Liver (tissue), 9 donors: ENCODE measurements around the gene FBLN1. TPM values are rescaled to one million over a fixed set of nuclear protein-coding genes. Genes with fewer than 3 reads are reported as not detected.

Source experiments
- DNase-seq: peaks from one replicate; pipeline ENCODE4 v3.0.0-alpha.2; 2017; ENCODE audit warnings: low spot score
- H3K27ac ChIP-seq, 2 donors: one replicate each; pipeline ENCODE4 v1.7.0; 2013; ENCODE audit warnings: inconsistent platforms in 2 of 2, low read length in 2 of 2, control low read depth in 1 of 2, low read depth in 1 of 2, mild to moderate bottlenecking in 1 of 2
- H3K27me3 ChIP-seq, 4 donors: one replicate each; pipeline versions ENCODE4 v1.6.1 to v1.7.0; 2013; ENCODE audit warnings: low read length in 3 of 4, inconsistent platforms in 1 of 4, mild to moderate bottlenecking in 1 of 4, moderate library complexity in 1 of 4; ENCODE audit not compliant: control insufficient read depth in 4 of 4, insufficient read depth in 4 of 4
- H3K36me3 ChIP-seq, 4 donors: one replicate each; pipeline versions ENCODE4 v1.6.1 to v1.7.0; 2013; ENCODE audit warnings: low read length in 3 of 4, mild to moderate bottlenecking in 3 of 4, low read depth in 1 of 4, moderate library complexity in 1 of 4; ENCODE audit not compliant: control insufficient read depth in 4 of 4, insufficient read depth in 3 of 4
- H3K4me1 ChIP-seq, 4 donors: one replicate each; pipeline versions ENCODE4 v1.6.1 to v1.7.0; 2013; ENCODE audit warnings: low read length in 3 of 4, mild to moderate bottlenecking in 3 of 4, moderate library complexity in 1 of 4; ENCODE audit not compliant: control insufficient read depth in 4 of 4, insufficient read depth in 4 of 4
- H3K4me3 ChIP-seq, 3 donors: one replicate each; pipeline versions ENCODE4 v1.6.1 to v1.7.0; 2013; ENCODE audit warnings: low read length in 3 of 3, control low read depth in 1 of 3, low read depth in 1 of 3, mild to moderate bottlenecking in 1 of 3
- H3K9ac ChIP-seq, 2 donors: one replicate each; pipeline ENCODE4 v1.7.0; 2013; ENCODE audit warnings: low read length in 2 of 2, mild to moderate bottlenecking in 2 of 2, moderate library complexity in 2 of 2, control low read depth in 1 of 2, low read depth in 1 of 2
- H3K9me3 ChIP-seq, 4 donors: one replicate each; pipeline versions ENCODE4 v1.6.1 to v1.7.0; 2013; ENCODE audit warnings: low read length in 3 of 4; ENCODE audit not compliant: control insufficient read depth in 4 of 4
- ATF3 ChIP-seq: IDR thresholded peaks from 2 replicates; pipeline ENCODE4 v1.6.1; 2016; ENCODE audit warnings: antibody characterized with exemption
- EGR1 ChIP-seq, 2 donors: IDR thresholded peaks; 2 replicates each; pipeline ENCODE4 v1.6.1; 2016 to 2018; ENCODE audit warnings: antibody characterized with exemption in 2 of 2, low read depth in 2 of 2
- FOXA1 ChIP-seq: IDR thresholded peaks from 2 replicates; pipeline ENCODE4 v1.6.1; 2016; ENCODE audit warnings: antibody characterized with exemption
- FOXA2 ChIP-seq: IDR thresholded peaks from 2 replicates; pipeline ENCODE4 v1.6.1; 2016; ENCODE audit warnings: antibody characterized with exemption
- GABPA ChIP-seq, 2 donors: IDR thresholded peaks in 1 of 2; conservative IDR thresholded peaks in 1 of 2; 2 replicates each; pipeline ENCODE4 v1.6.1; 2016; ENCODE audit warnings: antibody characterized with exemption in 2 of 2, mild to moderate bottlenecking in 1 of 2, moderate library complexity in 1 of 2
- HNF4A ChIP-seq, 2 donors: conservative IDR thresholded peaks; 2 replicates each; pipeline ENCODE4 v1.6.1; 2016; ENCODE audit warnings: antibody characterized with exemption in 2 of 2, mild to moderate bottlenecking in 2 of 2
- HNF4G ChIP-seq: IDR thresholded peaks from 2 replicates; pipeline ENCODE4 v1.6.1; 2016; ENCODE audit warnings: antibody characterized with exemption
- JUND ChIP-seq, 2 donors: IDR thresholded peaks; 2 replicates each; pipeline ENCODE4 v1.6.1; 2016; ENCODE audit warnings: antibody characterized with exemption in 2 of 2
- MAX ChIP-seq: IDR thresholded peaks from 2 replicates; pipeline ENCODE4 v1.6.1; 2016; ENCODE audit warnings: antibody characterized with exemption
- NR2F2 ChIP-seq: IDR thresholded peaks from 2 replicates; pipeline ENCODE4 v1.6.1; 2016; ENCODE audit warnings: antibody characterized with exemption
- RAD21 ChIP-seq, 2 donors: IDR thresholded peaks; 2 replicates each; pipeline ENCODE4 v1.6.1; 2016; ENCODE audit warnings: antibody characterized with exemption in 2 of 2, mild to moderate bottlenecking in 2 of 2
- RXRA ChIP-seq, 2 donors: IDR thresholded peaks; 2 replicates each; pipeline ENCODE4 v1.6.1; 2017 to 2018; ENCODE audit warnings: antibody characterized with exemption in 2 of 2, mild to moderate bottlenecking in 1 of 2
- SP1 ChIP-seq: IDR thresholded peaks from 2 replicates; pipeline ENCODE4 v1.6.1; 2018; ENCODE audit warnings: antibody characterized with exemption, mild to moderate bottlenecking
- TAF1 ChIP-seq: conservative IDR thresholded peaks from 2 replicates; pipeline ENCODE4 v1.6.1; 2016; ENCODE audit warnings: antibody characterized with exemption, mild to moderate bottlenecking
- YY1 ChIP-seq: IDR thresholded peaks from 2 replicates; pipeline ENCODE4 v1.6.1; 2016; ENCODE audit warnings: antibody characterized with exemption, mild to moderate bottlenecking
- WGBS: extraction: QIAGEN DNeasy Blood & Tissue Kit; methylation state at CpG from one replicate; pipeline ENCODE4 v1.1.7; 2013; 5-methylcytosine and 5-hydroxymethylcytosine counted together
- polyA plus RNA-seq, 2 donors: library from polyadenylated mRNA; stranded (reverse) in 1 of 2; unstranded in 1 of 2; fragments of 200-250 nt in 1 of 2; fragments of >200 nt in 1 of 2; fragmentation: Nextera tagmentation in 1 of 2; extraction: Ambion mirVana in 1 of 2; gene quantifications; one replicate each; pipeline versions ENCODE4 v1.2.1 to v1.2.3, GENCODE V29; 2013 to 2015
- total RNA-seq, 2 donors: library from RNA; depleted of rRNA; stranded (reverse); fragments of >200 nt; gene quantifications; one replicate each; pipeline ENCODE4 v1.2.3, GENCODE V29; 2014
- TF ChIP-seq, protein P1 (sequence below): IDR thresholded peaks from 2 replicates; pipeline ENCODE4 v1.6.1; 2016; ENCODE audit warnings: antibody characterized with exemption, mild to moderate bottlenecking
- TF ChIP-seq, protein P2 (sequence below): fragments of 150-350 bp; IDR thresholded peaks from 2 replicates; pipeline ENCODE4 v1.5.1; 2017; ENCODE audit warnings: improper control_type of control experiment, low read depth, low read length; ENCODE audit not compliant: missing input control
- donor health status: healthy.
- donor health status: healthy.
- donor health status: healthy.
- donor health status: healthy.
- donor health status: healthy.

The FBLN1 gene
- total and polyA plus RNA-seq, 4 donors: 2.2 to 9.3 (median 6.3) TPM

GRCh38 chr22:45638197-45638596, 135.5 kb downstream of the FBLN1 start:
- no peak for TF ChIP-seq TAF1
- no peak for TF ChIP-seq FOXA2
- TF ChIP-seq RXRA (IDR thresholded peaks at IDR 0.05): no peak
- no peak for TF ChIP-seq YY1
- TF ChIP-seq, protein P1, sequence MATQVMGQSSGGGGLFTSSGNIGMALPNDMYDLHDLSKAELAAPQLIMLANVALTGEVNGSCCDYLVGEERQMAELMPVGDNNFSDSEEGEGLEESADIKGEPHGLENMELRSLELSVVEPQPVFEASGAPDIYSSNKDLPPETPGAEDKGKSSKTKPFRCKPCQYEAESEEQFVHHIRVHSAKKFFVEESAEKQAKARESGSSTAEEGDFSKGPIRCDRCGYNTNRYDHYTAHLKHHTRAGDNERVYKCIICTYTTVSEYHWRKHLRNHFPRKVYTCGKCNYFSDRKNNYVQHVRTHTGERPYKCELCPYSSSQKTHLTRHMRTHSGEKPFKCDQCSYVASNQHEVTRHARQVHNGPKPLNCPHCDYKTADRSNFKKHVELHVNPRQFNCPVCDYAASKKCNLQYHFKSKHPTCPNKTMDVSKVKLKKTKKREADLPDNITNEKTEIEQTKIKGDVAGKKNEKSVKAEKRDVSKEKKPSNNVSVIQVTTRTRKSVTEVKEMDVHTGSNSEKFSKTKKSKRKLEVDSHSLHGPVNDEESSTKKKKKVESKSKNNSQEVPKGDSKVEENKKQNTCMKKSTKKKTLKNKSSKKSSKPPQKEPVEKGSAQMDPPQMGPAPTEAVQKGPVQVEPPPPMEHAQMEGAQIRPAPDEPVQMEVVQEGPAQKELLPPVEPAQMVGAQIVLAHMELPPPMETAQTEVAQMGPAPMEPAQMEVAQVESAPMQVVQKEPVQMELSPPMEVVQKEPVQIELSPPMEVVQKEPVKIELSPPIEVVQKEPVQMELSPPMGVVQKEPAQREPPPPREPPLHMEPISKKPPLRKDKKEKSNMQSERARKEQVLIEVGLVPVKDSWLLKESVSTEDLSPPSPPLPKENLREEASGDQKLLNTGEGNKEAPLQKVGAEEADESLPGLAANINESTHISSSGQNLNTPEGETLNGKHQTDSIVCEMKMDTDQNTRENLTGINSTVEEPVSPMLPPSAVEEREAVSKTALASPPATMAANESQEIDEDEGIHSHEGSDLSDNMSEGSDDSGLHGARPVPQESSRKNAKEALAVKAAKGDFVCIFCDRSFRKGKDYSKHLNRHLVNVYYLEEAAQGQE: no peak
- no peak for TF ChIP-seq FOXA1
- TF ChIP-seq, protein P2, sequence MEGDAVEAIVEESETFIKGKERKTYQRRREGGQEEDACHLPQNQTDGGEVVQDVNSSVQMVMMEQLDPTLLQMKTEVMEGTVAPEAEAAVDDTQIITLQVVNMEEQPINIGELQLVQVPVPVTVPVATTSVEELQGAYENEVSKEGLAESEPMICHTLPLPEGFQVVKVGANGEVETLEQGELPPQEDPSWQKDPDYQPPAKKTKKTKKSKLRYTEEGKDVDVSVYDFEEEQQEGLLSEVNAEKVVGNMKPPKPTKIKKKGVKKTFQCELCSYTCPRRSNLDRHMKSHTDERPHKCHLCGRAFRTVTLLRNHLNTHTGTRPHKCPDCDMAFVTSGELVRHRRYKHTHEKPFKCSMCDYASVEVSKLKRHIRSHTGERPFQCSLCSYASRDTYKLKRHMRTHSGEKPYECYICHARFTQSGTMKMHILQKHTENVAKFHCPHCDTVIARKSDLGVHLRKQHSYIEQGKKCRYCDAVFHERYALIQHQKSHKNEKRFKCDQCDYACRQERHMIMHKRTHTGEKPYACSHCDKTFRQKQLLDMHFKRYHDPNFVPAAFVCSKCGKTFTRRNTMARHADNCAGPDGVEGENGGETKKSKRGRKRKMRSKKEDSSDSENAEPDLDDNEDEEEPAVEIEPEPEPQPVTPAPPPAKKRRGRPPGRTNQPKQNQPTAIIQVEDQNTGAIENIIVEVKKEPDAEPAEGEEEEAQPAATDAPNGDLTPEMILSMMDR: no peak
- no peak for TF ChIP-seq EGR1 (IDR thresholded peaks at IDR 0.05; ENCODE audit: low read depth in 2 of 2)
- TF ChIP-seq HNF4G: no peak
- TF ChIP-seq RAD21 (IDR thresholded peaks at IDR 0.05): no peak
- TF ChIP-seq ATF3: no peak
- Histone ChIP-seq H3K4me3 (no peak overlapping the region), H3K9me3 (no peaks in the 10 kb centered on the region), H3K27ac (no peak overlapping the region), H3K36me3 (no peaks in the 10 kb centered on the region), H3K9ac (no peak overlapping the region), H3K4me1 (no peaks in the 10 kb centered on the region), H3K27me3 (peaks cover 0 to 2% (median 0%) of the 10 kb centered on the region in 4 donors)
- 77% methylated on average over 3 of the region's 3 CpGs for WGBS
- no peak for DNase-seq

DNA sequence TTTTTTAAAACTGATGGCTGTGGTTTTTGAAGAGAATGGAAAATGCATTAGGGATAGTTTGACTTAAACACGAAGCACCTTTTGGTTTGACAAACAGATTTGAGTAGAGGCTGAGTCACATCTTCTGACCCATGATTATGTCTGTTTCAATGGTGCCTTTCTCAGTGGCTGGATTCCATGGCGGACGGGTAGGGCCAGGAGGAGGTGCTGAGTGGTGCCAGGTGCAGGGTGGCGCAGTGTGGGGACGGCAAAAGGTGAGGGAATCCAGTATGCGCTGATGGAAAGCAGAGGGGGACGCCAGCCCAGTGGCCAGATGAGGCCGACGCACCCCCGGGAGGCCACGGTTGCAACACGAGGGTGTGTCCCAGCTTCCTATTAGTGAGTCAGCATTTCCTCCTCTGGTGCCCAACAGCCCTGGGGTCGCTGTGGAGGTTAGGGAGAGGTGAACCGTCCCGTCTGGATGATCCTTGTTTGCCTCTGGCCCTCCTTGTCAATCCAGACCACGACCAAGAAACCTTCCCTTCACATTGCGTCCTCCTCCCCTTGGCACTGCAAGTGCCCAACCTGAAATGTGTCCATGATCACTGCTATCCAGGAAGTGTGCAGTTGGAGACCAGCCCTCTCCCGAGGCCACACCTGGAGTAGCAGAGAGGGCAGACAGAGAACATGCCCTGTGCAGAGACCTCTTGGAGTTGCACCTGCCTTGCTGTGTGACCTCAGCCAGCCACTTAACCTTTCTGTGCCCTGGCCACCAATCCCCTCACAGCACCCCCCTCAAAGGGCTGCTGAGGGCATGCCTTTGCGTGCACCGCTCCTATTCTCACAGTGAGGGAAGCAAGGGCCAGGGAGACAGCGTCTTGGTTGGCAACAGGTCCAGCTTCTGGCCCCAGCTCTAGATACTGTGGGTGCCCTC, 136.4 kb downstream of the FBLN1 start:
- Histone ChIP-seq H3K9me3 (no peaks in the 10 kb centered on the region), H3K27ac (no peak overlapping the region), H3K4me1 (no peaks in the 10 kb centered on the region), H3K36me3 (no peaks in the 10 kb centered on the region), H3K27me3 (peaks cover 0 to 2% (median 0%) of the 10 kb centered on the region in 4 donors), H3K4me3 (no peak overlapping the region), H3K9ac (no peak overlapping the region)
- WGBS: 57% methylated on average over 21 of the region's 21 CpGs
- TF ChIP-seq JUND (IDR thresholded peaks at IDR 0.05) (no peak), RAD21 (IDR thresholded peaks at IDR 0.05) (no peak), HNF4G (no peak), MAX (no peak), SP1 (no peak), TAF1 (no peak), EGR1 (IDR thresholded peaks at IDR 0.05; ENCODE audit: low read depth in 2 of 2) (no peak), YY1 (no peak), NR2F2 (no peak), FOXA2 (no peak), GABPA (IDR thresholded peaks at IDR 0.05 in 1 of 2, conservative IDR thresholded peaks at IDR 0.05 in 1 of 2) (no peak), FOXA1 (no peak), ATF3 (no peak), HNF4A (conservative IDR thresholded peaks at IDR 0.05) (no peak)
- TF ChIP-seq, protein P1: no peak
- TF ChIP-seq, protein P2: no peak
- DNase-seq: no peak
